ENCODE results near the gene FOXF1. TPM values are rescaled to one million over a fixed set of nuclear protein-coding genes. Genes with fewer than 3 reads are reported as not detected.

The FOXF1 gene
- total and polyA plus RNA-seq, 9 of the 15 experiments (the other 6 are each of a cell fraction or from before 2014, with no cell fraction given), result 0.04 TPM; not detected in 8

DNA sequence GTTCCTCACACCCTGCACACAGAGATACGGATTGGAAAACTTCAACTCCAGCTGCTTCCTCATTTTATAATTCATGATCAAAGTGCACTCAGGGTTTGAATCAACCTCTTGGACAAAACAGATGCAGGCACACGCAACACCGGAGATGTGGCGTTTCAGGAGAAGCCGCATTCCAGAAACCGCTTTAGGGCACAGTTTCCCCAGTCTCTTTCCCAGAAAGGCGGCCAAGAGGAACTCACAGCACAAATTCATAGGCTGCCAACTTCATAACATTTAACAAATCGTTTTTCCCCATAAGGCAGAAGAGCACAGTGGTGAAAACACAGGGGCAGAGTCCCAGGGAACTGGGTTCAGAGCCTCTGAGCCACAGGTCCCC lies 36.3 kb downstream of the FOXF1 start:
- Histone ChIP-seq H3K36me3 (ENCODE audit: control insufficient read depth, insufficient read depth, low read length) (peaks cover 25% of the 10 kb centered on the region; the same call in 2 of the 3 replicates), H3K4me1 (replicated peaks in 1 of 2; ENCODE audit: control insufficient read depth in 2 of 2, insufficient read depth in 2 of 2, low read length in 2 of 2) (no peaks in the 10 kb centered on the region), H3K9me3 (replicated peaks; ENCODE audit: control insufficient read depth, insufficient read depth, low read depth, low read length) (no peaks in the 10 kb centered on the region), H3K9me1 (ENCODE audit: control insufficient read depth, insufficient read depth, low read length) (peaks cover 3% of the 10 kb centered on the region), H2AFZ (ENCODE audit: low read depth, low read length) (no peak overlapping the region), H3K4me2 (ENCODE audit: insufficient read depth, low read length) (no peak overlapping the region), H3K9ac (ENCODE audit: insufficient read depth in 1 of 2, low read depth in 2 of 2, low read length in 2 of 2) (no peak overlapping the region), H3K27ac (ENCODE audit: extremely low read depth, low read depth, low read length) (no peak overlapping the region), H3K4me3 (no peak overlapping the region), H3K27me3 (ENCODE audit: control insufficient read depth in 2 of 2, insufficient read depth in 2 of 2, low read length in 2 of 2) (no peaks in the 10 kb centered on the region), H3K79me2 (ENCODE audit: control insufficient read depth, insufficient read depth, low read length) (no peaks in the 10 kb centered on the region), H4K20me1 (replicated peaks; ENCODE audit: control insufficient read depth, insufficient read depth, low read length) (no peaks in the 10 kb centered on the region)
- in situ Hi-C loops (cut with MboI) (no loop called here), intact Hi-C loops (cut with micrococcal nuclease) (no loop called here)
- POLR2A ChIA-PET, result no interaction called here
- FAIRE-seq, result no peak
- DNase-seq (ENCODE audit: extremely low read depth in 1 of 4, low spot score in 3 of 4), result no peak
- WGBS (ENCODE audit: insufficient coverage, low coverage, missing lambda C conversion rate), result 82% methylated on average over 8 of the region's 8 CpGs
- ATAC-seq, result no peak
- BruUV-seq (replicated peaks), result no TSS peak
- TF ChIP-seq KLF16 (IDR thresholded peaks at IDR 0.05), result no peak
- no peak for TF ChIP-seq WHSC1 (IDR thresholded peaks at IDR 0.05; ENCODE audit: low read length)
- no peak for TF ChIP-seq ZNF274 (IDR thresholded peaks at IDR 0.05; ENCODE audit: borderline replicate concordance, low read depth, low read length)
- TF ChIP-seq, protein P1, sequence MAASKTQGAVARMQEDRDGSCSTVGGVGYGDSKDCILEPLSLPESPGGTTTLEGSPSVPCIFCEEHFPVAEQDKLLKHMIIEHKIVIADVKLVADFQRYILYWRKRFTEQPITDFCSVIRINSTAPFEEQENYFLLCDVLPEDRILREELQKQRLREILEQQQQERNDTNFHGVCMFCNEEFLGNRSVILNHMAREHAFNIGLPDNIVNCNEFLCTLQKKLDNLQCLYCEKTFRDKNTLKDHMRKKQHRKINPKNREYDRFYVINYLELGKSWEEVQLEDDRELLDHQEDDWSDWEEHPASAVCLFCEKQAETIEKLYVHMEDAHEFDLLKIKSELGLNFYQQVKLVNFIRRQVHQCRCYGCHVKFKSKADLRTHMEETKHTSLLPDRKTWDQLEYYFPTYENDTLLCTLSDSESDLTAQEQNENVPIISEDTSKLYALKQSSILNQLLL (CRISPR knock-in tag; IDR thresholded peaks at IDR 0.05; ENCODE audit: borderline replicate concordance), result no peak
- CTCF ChIA-PET (ENCODE audit: low intra/inter-chr PET ratio), result no interaction called here

DNA sequence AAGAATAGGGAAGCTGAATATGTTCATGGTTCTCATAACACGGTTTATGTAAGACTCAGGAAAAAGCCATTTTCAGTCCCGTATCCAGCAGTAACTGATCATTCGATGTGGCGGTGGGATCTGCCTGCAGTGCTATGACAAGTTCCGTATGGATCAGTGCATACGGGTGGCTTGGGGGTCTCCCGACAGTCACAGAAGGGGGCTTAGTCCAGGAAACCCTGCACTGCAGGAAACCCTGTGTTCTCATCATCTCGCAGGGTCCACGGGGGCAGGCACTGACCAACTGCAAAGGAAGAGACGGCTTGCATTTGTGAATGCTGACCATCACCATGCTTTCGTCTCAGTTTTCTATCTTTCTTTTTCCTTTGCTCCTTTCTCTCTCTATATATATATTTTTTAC lies 37.0 kb downstream of the FOXF1 start:
- Histone ChIP-seq H2AFZ (ENCODE audit: low read depth, low read length) (no peak overlapping the region), H3K27me3 (ENCODE audit: control insufficient read depth in 2 of 2, insufficient read depth in 2 of 2, low read length in 2 of 2) (no peaks in the 10 kb centered on the region), H3K79me2 (ENCODE audit: control insufficient read depth, insufficient read depth, low read length) (no peaks in the 10 kb centered on the region)
- no peak for TF ChIP-seq FOXO4 (CRISPR knock-in tag; IDR thresholded peaks at IDR 0.05)
- TF ChIP-seq HMBOX1 (IDR thresholded peaks at IDR 0.05), result no peak
- no peak for TF ChIP-seq DEAF1 (CRISPR knock-in tag; IDR thresholded peaks at IDR 0.05)
- no peak for TF ChIP-seq TBL1XR1 (IDR thresholded peaks at IDR 0.05; ENCODE audit: low read length in 2 of 2)
- no peak for TF ChIP-seq CCNT2 (IDR thresholded peaks at IDR 0.05; ENCODE audit: borderline replicate concordance, extremely low read depth, insufficient read length, low read depth, low read length)
- TF ChIP-seq CREB1 (IDR thresholded peaks at IDR 0.05), result no peak
- TF ChIP-seq CREB1 (CRISPR knock-in tag; IDR thresholded peaks at IDR 0.05), result no peak
- no peak for TF ChIP-seq HDGF (IDR thresholded peaks at IDR 0.05)

More for the DNA sequence above, 37.0 kb downstream of the FOXF1 start:
- WGBS (ENCODE audit: insufficient coverage, low coverage, missing lambda C conversion rate), result 92% methylated on average over 10 of the region's 11 CpGs
- no peak overlapping the region for H3K4me2 ChIP-seq (ENCODE audit: insufficient read depth, low read length)
- no peaks in the 10 kb centered on the region for H4K20me1 ChIP-seq (replicated peaks; ENCODE audit: control insufficient read depth, insufficient read depth, low read length)
- H3K9me1 ChIP-seq (ENCODE audit: control insufficient read depth, insufficient read depth, low read length), result peaks cover 3% of the 10 kb centered on the region
- H3K4me1 ChIP-seq (replicated peaks in 1 of 2; ENCODE audit: control insufficient read depth in 2 of 2, insufficient read depth in 2 of 2, low read length in 2 of 2), result no peaks in the 10 kb centered on the region
- in situ Hi-C loops (cut with MboI) (no loop called here), intact Hi-C loops (cut with micrococcal nuclease) (no loop called here)
- no peak overlapping the region for H3K4me3 ChIP-seq
- ChIA-PET POLR2A (no interaction called here), CTCF (ENCODE audit: low intra/inter-chr PET ratio) (no interaction called here)
- no peak for FAIRE-seq
- H3K27ac ChIP-seq (ENCODE audit: extremely low read depth, low read depth, low read length), result no peak overlapping the region
- H3K9ac ChIP-seq (ENCODE audit: insufficient read depth in 1 of 2, low read depth in 2 of 2, low read length in 2 of 2), result no peak overlapping the region
- H3K9me3 ChIP-seq (replicated peaks; ENCODE audit: control insufficient read depth, insufficient read depth, low read depth, low read length), result no peaks in the 10 kb centered on the region
- ATAC-seq, result no peak
- no TSS peak for BruUV-seq (replicated peaks)
- peaks cover 25% of the 10 kb centered on the region; the same call in 2 of the 3 replicates for H3K36me3 ChIP-seq (ENCODE audit: control insufficient read depth, insufficient read depth, low read length)
- no peak for DNase-seq (ENCODE audit: extremely low read depth in 1 of 4, low spot score in 3 of 4)

Data from K562 (cell line).